ENCODE measurements around the gene SNAP47. TPM values are rescaled to one million over a fixed set of nuclear protein-coding genes. Genes with fewer than 3 reads are reported as not detected.

SNAP47 gene
- polyA plus RNA-seq, 1 of the 3 experiments (the other 2 are of a cell fraction), result 45.6 TPM

GRCh38 chr1:227762231-227762911 is 27.1 kb downstream of the SNAP47 start (continued):
- TF ChIP-seq, protein P1, sequence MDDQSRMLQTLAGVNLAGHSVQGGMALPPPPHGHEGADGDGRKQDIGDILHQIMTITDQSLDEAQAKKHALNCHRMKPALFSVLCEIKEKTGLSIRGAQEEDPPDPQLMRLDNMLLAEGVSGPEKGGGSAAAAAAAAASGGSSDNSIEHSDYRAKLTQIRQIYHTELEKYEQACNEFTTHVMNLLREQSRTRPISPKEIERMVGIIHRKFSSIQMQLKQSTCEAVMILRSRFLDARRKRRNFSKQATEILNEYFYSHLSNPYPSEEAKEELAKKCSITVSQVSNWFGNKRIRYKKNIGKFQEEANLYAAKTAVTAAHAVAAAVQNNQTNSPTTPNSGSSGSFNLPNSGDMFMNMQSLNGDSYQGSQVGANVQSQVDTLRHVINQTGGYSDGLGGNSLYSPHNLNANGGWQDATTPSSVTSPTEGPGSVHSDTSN (IDR thresholded peaks at IDR 0.05), result no peak
- TF ChIP-seq SIN3A (IDR thresholded peaks at IDR 0.05; ENCODE audit: borderline replicate concordance, low read depth, low read length) (0 out of 2 replicates have a peak, but pooled peaks have one; percentile 60), TEAD4 (IDR thresholded peaks at IDR 0.05; ENCODE audit: borderline replicate concordance, insufficient read depth) (no peak), GATA2 (CRISPR knock-in tag; IDR thresholded peaks at IDR 0.05) (no peak), TCF12 (IDR thresholded peaks at IDR 0.05) (peak; percentile 37), RCOR1 (IDR thresholded peaks at IDR 0.05; ENCODE audit: low read length) (0 out of 2 replicates have a peak, but pooled peaks have one; percentile 16), FOSL2 (IDR thresholded peaks at IDR 0.05; ENCODE audit: borderline replicate concordance, low read depth) (no peak), ELF1 (IDR thresholded peaks at IDR 0.05) (no peak), POLR2AphosphoS5 (IDR thresholded peaks at IDR 0.05; ENCODE audit: low read depth, low read length) (no peak), RXRA (IDR thresholded peaks at IDR 0.05; ENCODE audit: borderline replicate concordance, low read depth) (no peak), FOXJ3 (CRISPR knock-in tag; IDR thresholded peaks at IDR 0.05) (no peak), RFX5 (IDR thresholded peaks at IDR 0.05; ENCODE audit: low read length) (no peak), EZH2phosphoT487 (IDR thresholded peaks at IDR 0.05; ENCODE audit: borderline replicate concordance, low read depth) (no peak), FOXM1 (IDR thresholded peaks at IDR 0.05; ENCODE audit: low read depth) (no peak)
- TF ChIP-seq, protein P2, sequence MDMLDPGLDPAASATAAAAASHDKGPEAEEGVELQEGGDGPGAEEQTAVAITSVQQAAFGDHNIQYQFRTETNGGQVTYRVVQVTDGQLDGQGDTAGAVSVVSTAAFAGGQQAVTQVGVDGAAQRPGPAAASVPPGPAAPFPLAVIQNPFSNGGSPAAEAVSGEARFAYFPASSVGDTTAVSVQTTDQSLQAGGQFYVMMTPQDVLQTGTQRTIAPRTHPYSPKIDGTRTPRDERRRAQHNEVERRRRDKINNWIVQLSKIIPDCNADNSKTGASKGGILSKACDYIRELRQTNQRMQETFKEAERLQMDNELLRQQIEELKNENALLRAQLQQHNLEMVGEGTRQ (IDR thresholded peaks at IDR 0.05; ENCODE audit: borderline replicate concordance, low read depth, low read length), result no peak
- TF ChIP-seq, protein P3, sequence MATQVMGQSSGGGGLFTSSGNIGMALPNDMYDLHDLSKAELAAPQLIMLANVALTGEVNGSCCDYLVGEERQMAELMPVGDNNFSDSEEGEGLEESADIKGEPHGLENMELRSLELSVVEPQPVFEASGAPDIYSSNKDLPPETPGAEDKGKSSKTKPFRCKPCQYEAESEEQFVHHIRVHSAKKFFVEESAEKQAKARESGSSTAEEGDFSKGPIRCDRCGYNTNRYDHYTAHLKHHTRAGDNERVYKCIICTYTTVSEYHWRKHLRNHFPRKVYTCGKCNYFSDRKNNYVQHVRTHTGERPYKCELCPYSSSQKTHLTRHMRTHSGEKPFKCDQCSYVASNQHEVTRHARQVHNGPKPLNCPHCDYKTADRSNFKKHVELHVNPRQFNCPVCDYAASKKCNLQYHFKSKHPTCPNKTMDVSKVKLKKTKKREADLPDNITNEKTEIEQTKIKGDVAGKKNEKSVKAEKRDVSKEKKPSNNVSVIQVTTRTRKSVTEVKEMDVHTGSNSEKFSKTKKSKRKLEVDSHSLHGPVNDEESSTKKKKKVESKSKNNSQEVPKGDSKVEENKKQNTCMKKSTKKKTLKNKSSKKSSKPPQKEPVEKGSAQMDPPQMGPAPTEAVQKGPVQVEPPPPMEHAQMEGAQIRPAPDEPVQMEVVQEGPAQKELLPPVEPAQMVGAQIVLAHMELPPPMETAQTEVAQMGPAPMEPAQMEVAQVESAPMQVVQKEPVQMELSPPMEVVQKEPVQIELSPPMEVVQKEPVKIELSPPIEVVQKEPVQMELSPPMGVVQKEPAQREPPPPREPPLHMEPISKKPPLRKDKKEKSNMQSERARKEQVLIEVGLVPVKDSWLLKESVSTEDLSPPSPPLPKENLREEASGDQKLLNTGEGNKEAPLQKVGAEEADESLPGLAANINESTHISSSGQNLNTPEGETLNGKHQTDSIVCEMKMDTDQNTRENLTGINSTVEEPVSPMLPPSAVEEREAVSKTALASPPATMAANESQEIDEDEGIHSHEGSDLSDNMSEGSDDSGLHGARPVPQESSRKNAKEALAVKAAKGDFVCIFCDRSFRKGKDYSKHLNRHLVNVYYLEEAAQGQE (IDR thresholded peaks at IDR 0.05; ENCODE audit: low read depth, low read length), result no peak
- TF ChIP-seq, protein P4, sequence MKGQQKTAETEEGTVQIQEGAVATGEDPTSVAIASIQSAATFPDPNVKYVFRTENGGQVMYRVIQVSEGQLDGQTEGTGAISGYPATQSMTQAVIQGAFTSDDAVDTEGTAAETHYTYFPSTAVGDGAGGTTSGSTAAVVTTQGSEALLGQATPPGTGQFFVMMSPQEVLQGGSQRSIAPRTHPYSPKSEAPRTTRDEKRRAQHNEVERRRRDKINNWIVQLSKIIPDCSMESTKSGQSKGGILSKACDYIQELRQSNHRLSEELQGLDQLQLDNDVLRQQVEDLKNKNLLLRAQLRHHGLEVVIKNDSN (IDR thresholded peaks at IDR 0.05; ENCODE audit: borderline replicate concordance, low read depth), result no peak
